ENCODE data around the gene ALOX15.
"Not testable (repeated sequence)": the region's sequence is repeated elsewhere in the genome, so short reads cannot be mapped to it uniquely, and the experiment has no call there.

Gene ALOX15

DNA sequence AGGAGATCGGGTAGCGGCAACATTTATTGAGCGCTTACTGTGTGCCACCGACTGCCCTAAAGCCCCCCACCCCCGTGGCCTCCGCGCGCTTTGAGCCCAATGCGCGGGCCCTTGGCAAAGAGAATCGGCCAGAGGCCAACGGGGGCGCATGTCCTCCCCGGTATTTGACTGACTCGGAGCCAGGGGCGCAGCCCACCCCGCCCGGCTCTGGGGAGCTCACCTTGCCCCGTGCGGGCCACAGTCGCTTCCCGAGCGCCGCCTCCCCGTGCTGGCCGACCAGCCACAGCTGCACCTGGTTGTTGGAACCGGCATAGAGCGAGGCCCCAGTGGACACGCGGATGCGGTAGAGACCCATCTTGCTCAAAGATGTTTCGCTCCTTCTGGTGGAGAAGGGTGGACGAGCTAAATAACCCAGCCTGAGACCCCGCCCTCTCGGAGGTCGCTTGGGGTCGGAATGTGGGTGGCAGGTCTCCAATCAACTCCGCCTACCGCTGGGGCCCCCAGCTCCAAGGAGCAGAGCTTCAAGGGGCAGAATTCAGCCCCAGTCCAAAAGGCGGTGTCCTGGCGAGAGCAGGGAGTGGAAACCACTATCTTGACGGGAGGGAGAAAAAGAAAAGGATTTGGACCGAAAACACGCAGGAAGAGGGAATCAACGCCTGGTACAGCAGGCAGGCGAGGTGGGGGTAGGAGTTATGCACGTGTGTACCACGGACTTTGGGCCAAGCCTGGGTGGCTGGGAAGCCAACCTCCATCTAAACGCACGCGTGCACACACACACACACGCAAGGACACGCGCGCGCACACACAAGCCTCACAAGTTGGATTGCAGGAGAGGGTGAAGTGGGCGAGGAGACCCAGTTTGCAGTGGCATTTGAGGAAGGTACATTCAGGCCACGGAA, at the start of gene ALOX15:
Gene ALOX15 (minus strand): TSS at position 382 of the 899 bp plus-strand sequence. CDS start 27 bp downstream, at position 355.
- DNase-seq: no peak

- DNase-seq: peak; percentile 53
Measured at GRCh38 chr17:4690745-4691144, 49.3 kb upstream of the ALOX15 start.

DNA sequence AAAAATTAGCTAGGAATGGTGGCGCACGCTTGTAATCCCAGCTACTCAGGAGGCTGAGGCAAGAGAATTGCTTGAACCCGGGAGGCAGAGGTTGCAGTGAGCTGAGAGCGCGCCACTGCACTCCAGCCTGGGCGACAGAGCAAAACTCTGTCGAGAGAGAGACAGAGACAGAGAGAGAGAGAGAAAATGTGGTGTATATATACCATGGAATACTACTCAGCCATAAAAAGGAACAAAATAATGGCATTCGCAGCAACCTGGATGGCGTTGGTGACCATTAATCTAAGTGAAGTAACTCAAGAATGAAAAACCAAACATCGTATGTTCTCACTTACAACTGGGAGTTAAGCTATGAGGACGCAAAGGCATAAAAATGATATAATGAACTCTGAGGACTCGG, 48.4 kb upstream of the ALOX15 start:
- DNase-seq: peak; percentile 2

- peak; percentile 3 for DNase-seq
Measured at GRCh38 chr17:4683739-4684138, 42.3 kb upstream of the ALOX15 start.

- peak; percentile 97 for DNase-seq
Measured at GRCh38 chr17:4679658-4680057, 38.2 kb upstream of the ALOX15 start.

GRCh38 chr17:4678448-4679026, 37.1 kb upstream of the ALOX15 start:
- peak; percentile 98 for DNase-seq

DNA sequence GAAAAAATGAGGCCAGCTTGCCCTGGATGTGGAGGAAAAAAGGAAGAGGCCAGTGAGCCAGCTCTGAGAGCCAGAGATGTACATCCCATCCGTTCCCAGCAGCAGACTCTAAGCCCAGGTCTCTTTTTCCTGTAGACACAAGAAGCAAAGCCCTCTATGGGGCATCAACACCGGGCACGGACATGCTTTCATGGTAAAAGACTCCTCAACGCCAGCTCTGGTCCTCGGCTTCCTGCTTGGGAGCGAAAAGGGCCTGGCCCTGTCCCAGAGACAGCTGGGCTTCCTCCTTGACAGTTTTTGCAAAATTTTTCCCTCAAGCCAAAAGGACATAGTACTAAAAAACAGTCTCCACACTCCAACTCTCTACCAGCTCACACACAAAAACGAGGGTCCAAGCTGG, 35.3 kb upstream of the ALOX15 start:
- peak; percentile 50 for DNase-seq

- DNase-seq: peak; percentile 36
Measured at GRCh38 chr17:4675791-4676190, 34.3 kb upstream of the ALOX15 start.

GRCh38 chr17:4674685-4674998, 33.2 kb upstream of the ALOX15 start:
- DNase-seq: peak; percentile 37

GRCh38 chr17:4673986-4674684, 32.7 kb upstream of the ALOX15 start:
- DNase-seq: peak; percentile 43

DNA sequence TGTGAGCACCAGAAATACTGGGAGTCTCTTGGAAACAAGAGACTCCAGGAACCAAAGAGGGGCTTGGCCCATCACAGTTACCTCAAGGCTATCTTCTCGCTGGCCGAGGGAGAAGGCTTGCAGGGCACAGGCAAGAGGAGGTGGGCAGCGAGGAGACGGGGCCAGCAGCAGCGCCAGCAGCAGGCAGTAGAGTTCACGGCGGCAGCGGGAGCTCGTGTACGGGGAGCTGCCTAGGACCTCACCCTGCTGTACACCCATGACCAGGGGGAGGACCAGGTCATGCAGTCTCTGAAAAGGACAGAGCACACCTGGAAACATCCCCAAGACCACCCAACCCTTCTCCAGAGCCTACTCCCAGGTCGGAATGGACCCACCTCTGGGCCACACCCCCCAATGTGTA, 31.7 kb upstream of the ALOX15 start:
- peak; percentile 49 for DNase-seq

GRCh38 chr17:4672751-4673150, 31.3 kb upstream of the ALOX15 start:
- peak; percentile 48 for DNase-seq

DNA sequence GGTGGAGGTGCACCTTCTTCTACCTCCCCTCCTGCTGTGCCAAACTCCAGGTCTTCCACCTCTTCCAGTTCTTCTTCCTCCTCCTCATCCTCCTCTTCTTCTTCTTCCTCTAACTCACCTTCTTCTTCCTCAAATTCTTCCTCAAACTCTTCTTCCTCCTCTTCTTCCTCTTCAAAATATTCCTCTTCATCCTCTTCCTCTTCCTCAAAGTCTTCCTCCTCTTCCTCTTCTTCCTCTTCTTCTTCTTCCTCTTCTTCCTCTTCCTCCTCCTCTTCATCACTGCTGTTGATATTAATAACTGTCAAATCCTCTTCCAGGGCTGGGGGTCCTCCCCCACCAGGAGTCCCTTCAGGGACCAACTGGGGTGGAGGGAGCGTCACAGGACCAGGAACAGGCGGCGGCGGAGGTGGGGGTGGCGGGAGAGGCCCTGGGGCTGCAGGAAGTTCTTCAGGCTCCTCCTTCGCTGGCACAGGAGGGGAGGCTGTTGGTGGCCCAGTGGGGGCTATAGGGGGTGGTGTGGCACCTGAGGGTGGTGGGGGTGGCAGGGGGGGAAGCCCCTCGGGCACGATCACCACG, 30.7 kb upstream of the ALOX15 start:
- peak; percentile 42 for DNase-seq

DNA sequence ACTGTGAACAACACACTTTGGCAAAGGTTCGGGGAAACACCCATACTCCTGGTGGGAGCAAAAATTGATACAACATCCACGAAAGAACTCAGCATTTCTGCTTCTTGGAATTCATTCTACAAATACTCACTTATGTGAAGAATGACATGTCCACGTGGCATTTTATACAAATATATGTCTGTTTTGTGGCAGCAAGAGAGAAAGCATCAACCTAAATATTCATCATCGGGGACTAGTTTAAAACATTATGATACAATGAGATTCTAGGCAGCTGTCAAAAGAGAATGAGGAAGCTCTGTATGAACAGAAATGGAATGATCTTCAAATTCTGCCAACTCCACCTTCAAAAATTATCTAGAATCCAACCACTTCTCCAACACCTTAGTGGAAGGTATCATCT, 25.7 kb upstream of the ALOX15 start:
- DNase-seq: no peak

GRCh38 chr17:4666296-4666695, 24.8 kb upstream of the ALOX15 start:
- no peak for DNase-seq

- peak; percentile 54 for DNase-seq
Measured at GRCh38 chr17:4665027-4665426, 23.5 kb upstream of the ALOX15 start.

DNA sequence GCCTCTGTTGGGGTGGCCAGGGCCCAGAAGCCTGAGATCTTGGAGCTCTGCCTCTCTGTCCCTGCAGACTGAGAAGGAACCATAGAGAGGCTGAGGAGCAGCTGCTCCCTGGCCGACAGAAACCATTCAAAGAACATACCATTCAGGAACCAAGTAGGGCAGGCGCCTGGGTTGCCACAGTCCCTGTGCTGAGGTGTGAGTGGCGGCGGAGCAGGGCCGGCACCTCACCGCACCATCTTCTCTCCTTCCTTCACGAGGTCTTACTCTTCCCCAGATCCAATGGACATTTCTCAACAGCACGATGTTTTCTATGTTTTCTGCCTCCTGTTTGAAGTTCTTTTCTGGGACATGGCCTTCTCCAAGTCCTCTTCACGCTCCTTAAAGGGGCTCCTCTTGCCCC, 22.8 kb upstream of the ALOX15 start:
- peak; percentile 21 for DNase-seq

- DNase-seq: no peak
Measured at GRCh38 chr17:4663711-4664110, 22.2 kb upstream of the ALOX15 start.

- no peak for DNase-seq
Measured at GRCh38 chr17:4658478-4659305, 17.2 kb upstream of the ALOX15 start.

DNA sequence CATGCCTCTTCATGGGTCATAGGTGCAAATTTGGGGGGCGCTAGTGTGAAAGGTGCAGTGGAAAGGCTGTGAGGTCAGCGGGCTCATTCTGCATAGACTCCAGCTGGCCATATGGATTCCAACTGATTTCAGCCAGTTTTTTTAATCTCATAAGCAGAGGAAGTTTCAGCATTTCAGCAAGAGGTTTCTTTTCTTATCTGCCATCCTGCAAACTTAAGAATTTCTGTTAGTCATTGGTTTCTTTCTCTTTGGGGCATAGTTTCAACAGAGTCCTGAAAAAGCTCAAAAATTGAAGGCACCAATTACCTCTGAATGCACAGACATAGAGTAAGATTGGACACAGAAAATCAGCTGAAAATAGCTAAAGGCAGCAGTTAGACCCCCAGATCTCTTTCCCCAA, 16.2 kb upstream of the ALOX15 start:
- DNase-seq: no peak

DNA sequence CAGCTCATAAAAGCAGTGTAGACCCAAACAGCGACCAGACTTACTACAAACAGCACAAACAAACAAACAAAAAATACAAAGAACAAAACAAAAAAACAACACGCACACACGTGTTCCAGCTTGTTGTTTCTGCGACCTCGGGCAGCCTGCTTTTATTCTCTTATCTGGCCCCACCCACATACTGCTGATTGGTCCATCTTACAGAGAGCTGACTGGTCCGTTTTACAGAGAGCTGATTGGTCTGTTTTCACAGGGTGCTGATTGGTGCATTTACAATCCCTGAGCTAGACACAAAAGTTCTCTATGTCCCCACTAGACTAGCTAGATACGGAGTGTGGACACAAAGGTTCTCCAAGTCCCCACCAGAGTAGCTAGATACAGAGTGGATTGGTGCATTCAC, 14.5 kb upstream of the ALOX15 start:
- not testable (repeated sequence) for DNase-seq

GRCh38 chr17:4652997-4653396, 11.5 kb upstream of the ALOX15 start:
- DNase-seq: no peak

DNA sequence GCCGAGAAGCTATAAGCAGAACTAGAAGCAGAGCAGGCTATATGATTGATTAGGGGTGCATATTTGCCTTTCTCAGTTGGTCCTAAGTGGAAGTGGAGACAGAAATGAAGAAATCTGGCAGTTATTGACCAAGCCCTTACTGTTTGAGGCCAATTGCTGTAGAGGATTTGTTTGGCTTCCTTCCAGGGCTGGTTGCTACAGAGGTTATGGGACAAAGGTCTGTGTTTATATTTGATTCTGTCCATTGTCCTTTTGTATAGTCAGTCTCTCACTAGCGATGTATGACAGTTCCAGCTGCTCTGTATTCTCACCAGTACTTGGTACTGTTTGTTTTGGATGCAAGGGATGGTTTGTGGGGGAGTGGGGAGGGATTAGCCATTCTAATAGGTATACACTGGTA, 7.3 kb upstream of the ALOX15 start:
- peak; percentile 32 for DNase-seq
